ENCODE measurements around the gene NAPSA.

- TF ChIP-seq CTCF (IDR thresholded peaks at IDR 0.05) = no peak
- TF ChIP-seq POLR2AphosphoS5 (IDR thresholded peaks at IDR 0.05) = no peak
- no peak for TF ChIP-seq EP300 (IDR thresholded peaks at IDR 0.05)
- TF ChIP-seq POLR2A (IDR thresholded peaks at IDR 0.05) = no peak
These were observed 22.4 kb upstream of the NAPSA start for GRCh38 chr19:50387868-50388245.

All from sigmoid colon (tissue), 4 donors.